Neuronal stem cell (in vitro differentiated cells): Measurements from ENCODE around the gene MSH2. TPM values are rescaled to one million over a fixed set of nuclear protein-coding genes. Genes with fewer than 3 reads are reported as not detected.

Source experiments
- DNase-seq: peaks from one replicate; pipeline ENCODE4 v3.0.0-alpha.2; 2013; ENCODE audit warnings: low spot score
- H2AFZ ChIP-seq: one replicate; pipeline ENCODE4 v1.6.1; 2013; ENCODE audit warnings: mild to moderate bottlenecking, low read length, inconsistent platforms
- H2AK5ac ChIP-seq: 2 replicates; pipeline ENCODE4 v1.6.1; 2013; ENCODE audit warnings: low read depth, mild to moderate bottlenecking, inconsistent platforms, low read length, moderate library complexity, mixed read lengths
- H2BK120ac ChIP-seq: 2 replicates; pipeline ENCODE4 v1.6.1; 2013; ENCODE audit warnings: low read depth, mild to moderate bottlenecking, inconsistent platforms, low read length, moderate library complexity, mixed read lengths
- H2BK12ac ChIP-seq: one replicate; pipeline ENCODE4 v1.6.1; 2013; ENCODE audit warnings: low read length, inconsistent platforms
- H2BK15ac ChIP-seq: 2 replicates; pipeline ENCODE4 v1.6.1; 2013; ENCODE audit warnings: mild to moderate bottlenecking, low read length, inconsistent platforms, mixed read lengths
- H2BK5ac ChIP-seq: one replicate; pipeline ENCODE4 v1.6.1; 2013; ENCODE audit warnings: inconsistent platforms, mild to moderate bottlenecking, low read length, moderate library complexity
- H3K14ac ChIP-seq: one replicate; pipeline ENCODE4 v1.6.1; 2013; ENCODE audit warnings: low read length, inconsistent platforms
- H3K18ac ChIP-seq: 2 replicates; pipeline ENCODE4 v1.6.1; 2013; ENCODE audit warnings: low read length, inconsistent platforms
- H3K23ac ChIP-seq: 2 replicates; pipeline ENCODE4 v1.6.1; 2013; ENCODE audit warnings: low read depth, mild to moderate bottlenecking, mixed read lengths, low read length, inconsistent platforms; ENCODE audit not compliant: poor library complexity
- H3K27ac ChIP-seq: replicated peaks from 3 replicates; pipeline ENCODE4 v1.5.1; 2013; ENCODE audit warnings: low read length, inconsistent platforms
- H3K27me3 ChIP-seq, 3 experiments: 2 replicates each; pipeline ENCODE4 v1.6.1; 2013; ENCODE audit warnings: low read length in 3 of 3, mild to moderate bottlenecking in 2 of 3, inconsistent platforms in 1 of 3, low read depth in 1 of 3, mixed read lengths in 1 of 3, moderate library complexity in 1 of 3; ENCODE audit not compliant: control insufficient read depth in 3 of 3, insufficient read depth in 3 of 3
- H3K36me3 ChIP-seq, 2 donors: replicated peaks in 1 of 2; 2 replicates each; pipeline ENCODE4 v1.6.1; 2013; ENCODE audit warnings: low read length in 2 of 2; ENCODE audit not compliant: control insufficient read depth in 2 of 2, insufficient read depth in 2 of 2
- H3K4ac ChIP-seq: 2 replicates; pipeline ENCODE4 v1.6.1; 2013; ENCODE audit warnings: inconsistent platforms, mild to moderate bottlenecking, low read length, moderate library complexity
- H3K4me1 ChIP-seq, 2 donors: 1 replicate in 1 of 2; 2 replicates in 1 of 2; pipeline ENCODE4 v1.6.1; 2013; ENCODE audit warnings: low read length in 2 of 2, low read depth in 1 of 2; ENCODE audit not compliant: control insufficient read depth in 2 of 2, insufficient read depth in 1 of 2
- H3K4me2 ChIP-seq: one replicate; pipeline ENCODE4 v1.6.1; 2013; ENCODE audit warnings: mild to moderate bottlenecking, low read length, inconsistent platforms; ENCODE audit not compliant: insufficient read depth, poor library complexity, severe bottlenecking
- H3K4me3 ChIP-seq, 2 donors: 2 replicates each; pipeline ENCODE4 v1.5.1; 2013; ENCODE audit warnings: low read length in 2 of 2, mild to moderate bottlenecking in 2 of 2, inconsistent platforms in 1 of 2, moderate library complexity in 1 of 2
- H3K79me1 ChIP-seq: one replicate; pipeline ENCODE4 v1.6.1; 2013; ENCODE audit warnings: low read depth, mild to moderate bottlenecking, inconsistent platforms, low read length, moderate library complexity
- H3K9ac ChIP-seq: one replicate; pipeline ENCODE4 v1.6.1; 2013; ENCODE audit warnings: mild to moderate bottlenecking, low read depth, low read length, inconsistent platforms; ENCODE audit not compliant: poor library complexity
- H3K9me3 ChIP-seq, 2 donors: replicated peaks in 1 of 2; 2 replicates each; pipeline versions ENCODE3 to v1.6.1; 2013; ENCODE audit warnings: low read length in 2 of 2, mild to moderate bottlenecking in 2 of 2, inconsistent platforms in 1 of 2, low read depth in 1 of 2, mixed read lengths in 1 of 2, moderate library complexity in 1 of 2; ENCODE audit not compliant: control insufficient read depth in 2 of 2, insufficient read depth in 1 of 2
- H4K8ac ChIP-seq: one replicate; pipeline ENCODE4 v1.6.1; 2013; ENCODE audit warnings: low read depth, mild to moderate bottlenecking, inconsistent platforms, low read length, moderate library complexity
- H4K91ac ChIP-seq: one replicate; pipeline ENCODE4 v1.6.1; 2013; ENCODE audit warnings: low read length, low read depth, mild to moderate bottlenecking, inconsistent platforms; ENCODE audit not compliant: poor library complexity
- WGBS, 2 donors: extraction: QIAGEN DNeasy Blood & Tissue Kit; methylation state at CpG; one replicate each; pipeline ENCODE4 v1.1.7; 2013; ENCODE audit warnings: missing lambda C conversion rate in 2 of 2, mixed read lengths in 1 of 2; ENCODE audit not compliant: insufficient read length in 2 of 2, insufficient replicate concordance in 1 of 2; ENCODE audit errors: extremely low coverage in 2 of 2; 5-methylcytosine and 5-hydroxymethylcytosine counted together
- small RNA-seq: library from polyadenylated mRNA; stranded (forward); fragments of <200 nt; extraction: miRNeasy Mini kit (QIAGEN cat#:217004); gene quantifications from one replicate; pipeline ENCODE3, GENCODE V24; 2013; ENCODE audit not compliant: insufficient read depth

The MSH2 gene

GRCh38 chr2:47530105-47530760 lies 127.3 kb downstream of the MSH2 start:
- WGBS, 2 donors = no CpG with 5 or more reads among the region's 16 CpGs
- Histone ChIP-seq H2BK12ac (no peak overlapping the region), H3K27me3 (no peaks in the 10 kb centered on the region), H3K9me3 (no peaks in the 10 kb centered on the region), H3K23ac (no peak overlapping the region), H4K8ac (no peak overlapping the region), H3K4ac (no peak overlapping the region), H3K18ac (no peak overlapping the region), H2BK15ac (no peak overlapping the region), H4K91ac (no peak overlapping the region), H3K14ac (no peak overlapping the region), H2AK5ac (no peak overlapping the region), H3K27ac (no peak overlapping the region), H3K79me1 (no peaks in the 10 kb centered on the region), H2BK120ac (no peak overlapping the region), H3K4me1 (peaks cover 7 to 24% of the 10 kb centered on the region in 2 donors), H3K4me3 (no peak overlapping the region), H3K9ac (no peak overlapping the region), H2AFZ (no peak overlapping the region), H3K4me2 (no peak overlapping the region), H3K36me3 (peaks cover 0 to 10% of the 10 kb centered on the region in 2 donors), H2BK5ac (no peak overlapping the region)
- no peak for DNase-seq

GRCh38 chr2:47531378-47532042 lies 128.6 kb downstream of the MSH2 start:
- WGBS, 2 donors = no CpG with 5 or more reads among the region's 5 CpGs
- H2BK15ac ChIP-seq = no peak overlapping the region

More at GRCh38 chr2:47531378-47532042, 128.6 kb downstream of the MSH2 start:
- Histone ChIP-seq H3K4me2 (no peak overlapping the region), H3K9ac (no peak overlapping the region), H4K8ac (no peak overlapping the region), H3K14ac (no peak overlapping the region), H2BK12ac (no peak overlapping the region), H2AK5ac (peak overlapping the region; percentile 10), H3K18ac (peak overlapping the region; percentile 15), H3K4me1 (peaks cover 7 to 26% of the 10 kb centered on the region in 2 donors), H3K27me3 (no peaks in the 10 kb centered on the region), H2BK5ac (no peak overlapping the region), H3K4ac (no peak overlapping the region), H3K79me1 (no peaks in the 10 kb centered on the region), H2AFZ (no peak overlapping the region), H3K4me3 (no peak overlapping the region), H4K91ac (no peak overlapping the region), H2BK120ac (no peak overlapping the region), H3K9me3 (no peaks in the 10 kb centered on the region), H3K27ac (no peak overlapping the region), H3K36me3 (peaks cover 0 to 13% of the 10 kb centered on the region in 2 donors), H3K23ac (no peak overlapping the region)
- DNase-seq = no peak

Small RNAs within 50 kb of the gene (small RNA-seq; reads per million reads assigned to genes)
- gene MIR559 (not detected), gene RF00017 (not detected), gene RN7SKP119 (not detected)
